Measurements from ENCODE around the gene PAIP2. TPM values are rescaled to one million over a fixed set of nuclear protein-coding genes. Genes with fewer than 3 reads are reported as not detected.
"Not testable (repeated sequence)": the region's sequence is repeated elsewhere in the genome, so short reads cannot be mapped to it uniquely, and the experiment has no call there.

Gene PAIP2
- total RNA-seq, 1 donor from 2014 or later = 71.5 TPM

- H3K36me3 Mint-ChIP-seq (ENCODE audit: low read depth, unreplicated experiment) = peaks cover 11% of the 10 kb centered on the region
- DNase-seq (ENCODE audit: low spot score) = no peak
- H3K9me3 Mint-ChIP-seq (ENCODE audit: unreplicated experiment) = no peaks in the 10 kb centered on the region
- H3K4me3 Mint-ChIP-seq (ENCODE audit: unreplicated experiment) = no peak overlapping the region
- no peak for TF ChIP-seq CTCF (IDR thresholded peaks at IDR 0.05; ENCODE audit: unreplicated experiment)
- H3K4me1 Mint-ChIP-seq (ENCODE audit: unreplicated experiment) = peaks cover 23% of the 10 kb centered on the region
- H3K27ac Mint-ChIP-seq (ENCODE audit: unreplicated experiment) = no peak overlapping the region
- H3K27me3 Mint-ChIP-seq (ENCODE audit: unreplicated experiment) = peaks cover 6% of the 10 kb centered on the region
Measured at GRCh38 chr5:139407517-139407916, 65.9 kb downstream of the PAIP2 start.

GRCh38 chr5:139408191-139408590 is 66.5 kb downstream of the PAIP2 start:
- Mint-ChIP-seq H3K4me3 (ENCODE audit: unreplicated experiment) (no peak overlapping the region), H3K27me3 (ENCODE audit: unreplicated experiment) (peaks cover 2% of the 10 kb centered on the region), H3K9me3 (ENCODE audit: unreplicated experiment) (no peaks in the 10 kb centered on the region), H3K4me1 (ENCODE audit: unreplicated experiment) (peaks cover 17% of the 10 kb centered on the region), H3K36me3 (ENCODE audit: low read depth, unreplicated experiment) (peaks cover 17% of the 10 kb centered on the region), H3K27ac (ENCODE audit: unreplicated experiment) (no peak overlapping the region)
- TF ChIP-seq CTCF (IDR thresholded peaks at IDR 0.05; ENCODE audit: unreplicated experiment) = no peak
- DNase-seq (ENCODE audit: low spot score) = no peak

- not testable (repeated sequence) for H3K27ac Mint-ChIP-seq (ENCODE audit: unreplicated experiment); H3K4me3 Mint-ChIP-seq (ENCODE audit: unreplicated experiment); DNase-seq (ENCODE audit: low spot score); H3K27me3 Mint-ChIP-seq (ENCODE audit: unreplicated experiment); H3K9me3 Mint-ChIP-seq (ENCODE audit: unreplicated experiment)
- Mint-ChIP-seq H3K36me3 (ENCODE audit: low read depth, unreplicated experiment) (peaks cover 26% of the 10 kb centered on the region), H3K4me1 (ENCODE audit: unreplicated experiment) (peaks cover 12% of the 10 kb centered on the region)
Measured at GRCh38 chr5:139409116-139409515, 67.5 kb downstream of the PAIP2 start.

- Mint-ChIP-seq H3K36me3 (ENCODE audit: low read depth, unreplicated experiment) (peaks cover 34% of the 10 kb centered on the region), H3K4me1 (ENCODE audit: unreplicated experiment) (peaks cover 6% of the 10 kb centered on the region), H3K27ac (ENCODE audit: unreplicated experiment) (no peak overlapping the region), H3K4me3 (ENCODE audit: unreplicated experiment) (no peak overlapping the region), H3K27me3 (ENCODE audit: unreplicated experiment) (no peaks in the 10 kb centered on the region), H3K9me3 (ENCODE audit: unreplicated experiment) (no peaks in the 10 kb centered on the region)
- no peak for TF ChIP-seq CTCF (IDR thresholded peaks at IDR 0.05; ENCODE audit: unreplicated experiment)
- no peak for DNase-seq (ENCODE audit: low spot score)
Measured at GRCh38 chr5:139410121-139410992, 68.7 kb downstream of the PAIP2 start.

- Mint-ChIP-seq H3K9me3 (ENCODE audit: unreplicated experiment) (no peaks in the 10 kb centered on the region), H3K4me1 (ENCODE audit: unreplicated experiment) (peaks cover 6% of the 10 kb centered on the region), H3K27ac (ENCODE audit: unreplicated experiment) (no peak overlapping the region), H3K4me3 (ENCODE audit: unreplicated experiment) (peak overlapping the region; percentile 68), H3K36me3 (ENCODE audit: low read depth, unreplicated experiment) (peaks cover 34% of the 10 kb centered on the region), H3K27me3 (ENCODE audit: unreplicated experiment) (no peaks in the 10 kb centered on the region)
- TF ChIP-seq CTCF (IDR thresholded peaks at IDR 0.05; ENCODE audit: unreplicated experiment) = no peak
- DNase-seq (ENCODE audit: low spot score) = no peak
Measured at GRCh38 chr5:139410993-139411828, 69.6 kb downstream of the PAIP2 start.

All from endothelial cell (in vitro differentiated cells).